ENCODE measurements around the gene SLC25A21.
"Not testable (repeated sequence)": the region's sequence is repeated elsewhere in the genome, so short reads cannot be mapped to it uniquely, and the experiment has no call there.

Gene SLC25A21

DNA sequence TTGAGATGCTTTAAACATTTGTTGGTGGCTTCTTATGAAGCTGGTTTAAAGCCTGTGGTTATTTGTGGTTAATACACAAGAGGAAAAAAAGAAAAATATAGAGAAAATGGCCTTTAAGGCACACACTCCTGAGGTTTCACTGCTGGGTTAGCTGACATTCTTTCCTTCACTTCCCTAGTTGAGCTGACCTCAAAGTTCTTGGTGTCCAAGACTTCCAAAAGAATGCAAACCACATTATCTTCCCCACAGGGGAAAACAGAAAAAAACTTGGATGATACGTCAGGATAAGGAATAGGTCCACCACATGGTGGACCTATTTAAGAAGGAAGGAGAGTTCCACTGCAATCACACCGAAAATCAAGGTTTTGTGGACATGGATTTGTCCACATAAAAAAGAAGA, 94.3 kb downstream of the SLC25A21 start:
- no peak overlapping the region for H3K9ac ChIP-seq (ENCODE audit: low read depth, low read length)
- no peaks in the 10 kb centered on the region for H3K9me3 ChIP-seq (ENCODE audit: control insufficient read depth, insufficient read depth, low read length)
- no peaks in the 10 kb centered on the region for H3K4me1 ChIP-seq (ENCODE audit: insufficient read depth, low read length)
- no peaks in the 10 kb centered on the region for H3K36me3 ChIP-seq (ENCODE audit: insufficient read depth, low read length)

DNA sequence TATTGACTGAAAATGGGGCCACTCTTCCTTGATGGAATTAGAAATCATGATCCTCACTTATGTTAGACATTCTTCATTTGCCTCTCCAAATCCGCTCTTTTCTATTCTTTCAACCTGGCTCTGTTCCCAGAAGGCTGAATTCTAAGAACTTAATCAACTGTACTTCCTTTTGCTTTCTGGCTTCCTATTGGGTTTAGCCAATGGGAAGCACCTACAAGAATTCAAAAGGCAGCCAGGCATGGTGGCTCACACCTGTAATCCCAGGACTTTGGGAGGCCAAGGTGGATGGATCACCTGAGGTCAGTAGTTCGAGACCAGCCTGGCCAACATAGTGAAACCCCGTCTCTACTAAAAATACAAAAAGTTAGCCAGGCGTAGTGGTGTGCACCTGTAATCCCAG, 98.1 kb downstream of the SLC25A21 start:
- not testable (repeated sequence) for H3K9me3 ChIP-seq (ENCODE audit: control insufficient read depth, insufficient read depth, low read length); H3K9ac ChIP-seq (ENCODE audit: low read depth, low read length); H3K4me1 ChIP-seq (ENCODE audit: insufficient read depth, low read length); H3K36me3 ChIP-seq (ENCODE audit: insufficient read depth, low read length)

DNA sequence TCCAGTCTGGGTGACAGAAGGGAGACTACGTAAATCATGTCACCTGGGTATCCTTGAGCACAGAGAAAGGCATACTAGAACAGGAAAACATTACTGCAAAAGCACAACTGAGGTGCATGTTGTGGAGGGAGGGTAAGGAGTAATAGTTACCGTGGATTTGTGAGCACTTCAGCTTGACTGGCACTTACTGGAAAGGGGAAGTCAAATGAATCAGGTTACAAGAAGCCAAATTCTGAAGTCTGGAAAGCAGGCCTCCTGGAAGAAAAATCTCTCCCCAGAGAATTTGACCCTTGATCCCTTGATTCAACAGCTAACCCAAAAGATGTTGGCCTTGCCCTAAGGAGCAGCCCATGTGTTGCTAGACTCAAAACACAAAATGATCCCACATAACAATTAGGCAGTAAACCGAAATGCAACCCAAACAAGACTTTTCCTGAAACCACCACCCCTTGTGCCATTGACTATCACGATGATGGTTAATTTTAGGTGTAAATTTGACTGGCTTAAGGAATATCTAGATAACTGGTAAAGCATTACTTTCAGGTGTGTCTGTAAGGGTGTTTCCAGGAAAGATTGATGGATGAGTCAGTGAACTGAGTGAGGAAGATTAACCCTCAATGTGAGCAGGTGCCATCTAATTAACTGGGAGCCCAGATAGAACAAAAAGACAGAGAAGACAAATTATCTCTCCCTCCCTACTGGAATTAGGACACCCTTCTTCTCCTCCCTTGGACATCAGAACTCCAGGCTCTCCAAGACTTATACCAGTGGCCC, 108.8 kb downstream of the SLC25A21 start:
- Histone ChIP-seq H3K9ac (ENCODE audit: low read depth, low read length) (no peak overlapping the region), H3K36me3 (ENCODE audit: insufficient read depth, low read length) (no peaks in the 10 kb centered on the region), H3K9me3 (ENCODE audit: control insufficient read depth, insufficient read depth, low read length) (no peaks in the 10 kb centered on the region), H3K4me1 (ENCODE audit: insufficient read depth, low read length) (no peaks in the 10 kb centered on the region; the same call in 1 of the 2 replicates)

DNA sequence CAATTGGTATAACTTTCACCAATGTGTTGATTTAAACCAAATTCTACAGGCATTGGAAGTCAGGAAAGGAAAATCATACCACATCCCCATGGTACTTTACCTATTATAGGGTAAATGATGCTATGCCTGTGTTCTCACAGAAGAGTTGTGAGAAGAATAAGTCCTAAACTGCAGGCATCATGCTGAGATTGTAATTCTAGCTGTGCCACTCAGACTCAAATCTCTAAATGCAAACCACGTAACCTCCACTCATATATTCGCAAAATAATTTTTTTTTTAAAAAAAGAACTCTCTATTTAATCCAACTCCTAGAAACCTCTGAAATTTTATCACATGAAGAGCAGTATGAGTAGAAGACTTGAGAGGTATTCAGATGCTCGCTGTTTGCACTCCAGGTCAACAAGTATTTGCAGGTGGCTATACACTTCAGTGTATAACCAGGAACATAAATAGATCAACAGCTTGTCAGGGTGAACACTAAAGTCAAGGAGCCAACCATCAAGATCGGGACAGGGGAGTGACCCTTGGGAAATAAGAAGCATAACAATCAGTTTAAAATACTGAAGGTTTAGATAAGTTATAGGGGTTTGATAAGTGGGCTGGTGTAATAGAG, 110.1 kb downstream of the SLC25A21 start:
- H3K4me1 ChIP-seq (ENCODE audit: insufficient read depth, low read length), result no peaks in the 10 kb centered on the region; the same call in 1 of the 2 replicates
- no peaks in the 10 kb centered on the region for H3K36me3 ChIP-seq (ENCODE audit: insufficient read depth, low read length)
- no peak overlapping the region for H3K9ac ChIP-seq (ENCODE audit: low read depth, low read length)
- no peaks in the 10 kb centered on the region for H3K9me3 ChIP-seq (ENCODE audit: control insufficient read depth, insufficient read depth, low read length)

DNA sequence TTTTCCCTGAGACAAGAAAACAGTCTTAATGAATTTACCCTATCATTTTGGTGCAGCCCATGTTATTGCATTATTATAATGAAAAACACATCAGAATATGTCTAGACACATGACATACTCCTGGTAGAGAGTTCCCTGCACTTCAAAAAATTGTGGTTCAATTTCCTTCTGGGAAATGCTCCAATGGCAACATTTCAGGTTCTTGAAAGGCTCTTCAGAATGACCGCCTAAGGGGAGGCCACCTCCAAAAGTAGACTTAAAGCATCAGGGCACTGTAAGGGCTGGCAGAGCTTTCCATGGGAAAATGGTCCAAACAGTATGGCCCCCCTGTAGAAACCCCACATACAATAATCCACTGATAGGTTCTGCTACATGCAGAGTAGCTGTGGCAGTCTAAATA, 110.7 kb downstream of the SLC25A21 start:
- no peaks in the 10 kb centered on the region for H3K36me3 ChIP-seq (ENCODE audit: insufficient read depth, low read length)
- no peaks in the 10 kb centered on the region; the same call in 1 of the 2 replicates for H3K4me1 ChIP-seq (ENCODE audit: insufficient read depth, low read length)
- no peak overlapping the region for H3K9ac ChIP-seq (ENCODE audit: low read depth, low read length)
- no peaks in the 10 kb centered on the region for H3K9me3 ChIP-seq (ENCODE audit: control insufficient read depth, insufficient read depth, low read length)

DNA sequence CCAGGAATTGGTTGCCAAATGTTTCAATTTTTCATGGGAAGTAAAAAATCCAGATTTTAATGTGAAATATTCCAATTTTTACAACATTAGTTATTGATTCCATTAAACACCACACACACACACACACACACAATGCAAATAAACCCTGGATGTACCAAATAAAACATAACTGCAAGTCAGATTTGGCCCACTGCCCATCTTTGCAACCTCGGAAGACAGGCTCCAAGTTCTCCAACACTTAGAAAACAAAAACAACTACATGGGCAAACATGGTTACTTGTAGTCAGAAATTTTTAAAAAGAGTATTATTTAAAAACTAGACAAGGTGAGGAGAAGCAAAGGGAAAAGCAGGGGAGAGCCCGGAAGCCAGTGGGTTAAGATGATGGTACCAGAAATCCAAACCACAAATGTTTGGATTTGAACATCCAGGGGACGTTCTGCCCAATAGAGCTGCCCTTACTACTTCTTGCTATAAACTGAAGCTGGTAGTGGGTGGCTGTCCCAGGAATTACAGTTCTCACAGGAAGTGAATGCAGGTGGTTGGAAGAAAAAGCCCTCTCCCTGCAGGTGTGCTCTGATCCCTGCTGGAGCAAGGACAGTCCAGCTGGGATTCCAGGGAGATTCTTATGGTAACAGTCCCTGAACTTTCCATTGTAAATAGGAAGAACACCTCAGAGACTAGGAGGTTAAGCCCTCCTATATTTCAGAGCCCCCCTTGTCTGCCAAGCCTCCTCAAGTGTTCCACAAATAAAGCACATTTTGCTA, 111.7 kb downstream of the SLC25A21 start:
- H3K4me1 ChIP-seq (ENCODE audit: insufficient read depth, low read length), result no peaks in the 10 kb centered on the region; the same call in 1 of the 2 replicates
- H3K9me3 ChIP-seq (ENCODE audit: control insufficient read depth, insufficient read depth, low read length), result no peaks in the 10 kb centered on the region
- H3K36me3 ChIP-seq (ENCODE audit: insufficient read depth, low read length), result no peaks in the 10 kb centered on the region
- H3K9ac ChIP-seq (ENCODE audit: low read depth, low read length), result no peak overlapping the region

DNA sequence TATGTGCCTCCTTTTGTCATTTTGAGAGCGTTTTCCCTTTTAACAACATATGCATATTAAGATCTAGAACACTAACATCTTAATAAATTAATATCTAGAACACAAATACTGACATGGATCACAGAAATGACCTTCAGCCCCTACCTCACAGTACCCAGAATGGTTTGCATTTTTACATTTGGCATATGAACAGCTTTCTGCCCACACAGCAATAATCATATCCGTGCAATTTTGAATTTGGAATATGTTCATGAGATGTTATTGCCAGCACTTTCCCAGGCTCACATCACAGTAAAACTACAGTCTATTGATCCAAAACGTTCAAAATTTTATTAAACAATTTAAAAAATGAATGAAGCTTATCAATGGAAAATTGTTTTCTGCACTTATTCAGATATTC, 114.6 kb downstream of the SLC25A21 start:
- H3K36me3 ChIP-seq (ENCODE audit: insufficient read depth, low read length), result no peaks in the 10 kb centered on the region
- no peaks in the 10 kb centered on the region; the same call in 1 of the 2 replicates for H3K4me1 ChIP-seq (ENCODE audit: insufficient read depth, low read length)
- H3K9ac ChIP-seq (ENCODE audit: low read depth, low read length), result no peak overlapping the region
- no peaks in the 10 kb centered on the region for H3K9me3 ChIP-seq (ENCODE audit: control insufficient read depth, insufficient read depth, low read length)

DNA sequence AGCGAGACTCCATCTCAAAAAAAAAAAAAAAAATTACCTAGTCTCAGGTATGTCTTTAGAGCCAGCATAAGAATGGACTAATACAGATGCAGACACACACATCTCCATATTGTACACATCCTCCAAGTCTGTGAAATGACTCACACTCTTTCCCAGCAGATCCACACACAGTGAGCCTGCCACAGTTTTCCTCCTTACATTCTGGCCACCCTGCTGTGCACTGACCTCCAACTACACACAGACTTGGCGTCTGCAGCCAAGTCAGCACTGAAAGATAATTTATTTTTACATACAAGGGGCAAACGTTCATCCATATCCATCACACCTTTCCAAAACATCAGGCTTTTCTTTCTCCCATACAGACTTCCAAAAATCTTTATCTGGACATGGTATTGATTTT, 115.9 kb downstream of the SLC25A21 start:
- H3K9me3 ChIP-seq (ENCODE audit: control insufficient read depth, insufficient read depth, low read length), result no peaks in the 10 kb centered on the region
- H3K36me3 ChIP-seq (ENCODE audit: insufficient read depth, low read length), result no peaks in the 10 kb centered on the region
- no peaks in the 10 kb centered on the region; the same call in 1 of the 2 replicates for H3K4me1 ChIP-seq (ENCODE audit: insufficient read depth, low read length)
- H3K9ac ChIP-seq (ENCODE audit: low read depth, low read length), result no peak overlapping the region

DNA sequence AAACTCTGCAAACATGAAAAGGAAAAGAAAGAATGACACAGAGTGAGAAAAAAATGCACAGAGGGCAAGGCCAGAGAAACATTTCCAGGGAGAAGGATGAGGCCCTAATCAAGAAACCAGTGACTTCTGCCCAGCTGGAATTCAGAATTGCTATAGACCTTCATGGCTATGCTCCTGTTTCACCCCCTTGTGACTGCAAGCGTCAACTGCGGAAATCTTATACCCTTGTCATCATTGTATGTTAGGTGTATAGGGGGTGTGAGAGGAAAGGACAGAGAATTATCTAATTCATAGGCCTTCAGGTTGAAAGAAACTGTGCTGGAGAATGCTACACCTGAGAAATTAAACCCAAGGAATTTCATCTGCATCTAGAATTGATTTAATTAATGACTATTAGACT, 117.5 kb downstream of the SLC25A21 start:
- Histone ChIP-seq H3K9me3 (ENCODE audit: control insufficient read depth, insufficient read depth, low read length) (no peaks in the 10 kb centered on the region), H3K4me1 (ENCODE audit: insufficient read depth, low read length) (no peaks in the 10 kb centered on the region; the same call in 1 of the 2 replicates), H3K36me3 (ENCODE audit: insufficient read depth, low read length) (no peaks in the 10 kb centered on the region), H3K9ac (ENCODE audit: low read depth, low read length) (no peak overlapping the region)

DNA sequence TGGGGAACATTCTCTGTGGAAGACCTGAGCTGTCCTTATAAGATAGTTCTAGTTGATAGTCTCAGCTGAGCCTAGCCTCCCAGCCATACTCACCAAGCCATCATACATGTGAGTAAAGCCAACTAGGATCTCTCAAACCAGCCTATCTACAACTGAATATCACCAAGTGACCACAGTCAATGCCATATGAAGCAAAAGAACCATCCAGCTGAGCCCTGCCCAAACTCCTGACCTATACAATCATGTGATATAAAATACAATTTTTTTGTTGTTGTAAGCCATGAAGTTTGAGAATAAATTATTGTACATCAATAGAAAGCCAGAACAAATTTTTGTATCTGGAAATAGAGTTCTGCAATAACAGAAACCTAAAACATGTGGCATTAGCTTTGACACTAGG, 118.3 kb downstream of the SLC25A21 start:
- Histone ChIP-seq H3K36me3 (ENCODE audit: insufficient read depth, low read length) (no peaks in the 10 kb centered on the region), H3K9ac (ENCODE audit: low read depth, low read length) (no peak overlapping the region), H3K4me1 (ENCODE audit: insufficient read depth, low read length) (no peaks in the 10 kb centered on the region), H3K9me3 (ENCODE audit: control insufficient read depth, insufficient read depth, low read length) (no peaks in the 10 kb centered on the region)

DNA sequence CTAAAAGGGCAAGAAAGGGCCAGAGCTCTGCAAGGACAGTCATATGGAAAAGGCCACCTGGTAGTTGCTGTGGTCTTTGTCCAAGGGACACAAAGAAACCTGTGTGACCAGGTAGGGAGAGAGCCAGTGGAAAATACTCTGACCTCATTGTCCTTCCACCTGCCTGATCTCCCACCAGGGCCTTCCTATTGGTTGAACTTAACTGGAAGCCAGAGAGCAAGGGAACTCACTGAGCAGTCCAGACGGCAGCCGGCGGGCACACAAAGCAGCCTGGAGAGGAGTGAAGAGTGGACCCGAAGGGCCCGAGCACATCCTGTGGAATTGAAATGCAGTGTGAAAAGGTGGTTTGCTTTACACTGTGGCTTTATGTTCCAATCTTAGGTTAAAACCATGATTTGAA, 120.7 kb downstream of the SLC25A21 start:
- H3K36me3 ChIP-seq (ENCODE audit: insufficient read depth, low read length), result no peaks in the 10 kb centered on the region
- no peak overlapping the region for H3K9ac ChIP-seq (ENCODE audit: low read depth, low read length)
- H3K4me1 ChIP-seq (ENCODE audit: insufficient read depth, low read length), result no peaks in the 10 kb centered on the region
- H3K9me3 ChIP-seq (ENCODE audit: control insufficient read depth, insufficient read depth, low read length), result no peaks in the 10 kb centered on the region

DNA sequence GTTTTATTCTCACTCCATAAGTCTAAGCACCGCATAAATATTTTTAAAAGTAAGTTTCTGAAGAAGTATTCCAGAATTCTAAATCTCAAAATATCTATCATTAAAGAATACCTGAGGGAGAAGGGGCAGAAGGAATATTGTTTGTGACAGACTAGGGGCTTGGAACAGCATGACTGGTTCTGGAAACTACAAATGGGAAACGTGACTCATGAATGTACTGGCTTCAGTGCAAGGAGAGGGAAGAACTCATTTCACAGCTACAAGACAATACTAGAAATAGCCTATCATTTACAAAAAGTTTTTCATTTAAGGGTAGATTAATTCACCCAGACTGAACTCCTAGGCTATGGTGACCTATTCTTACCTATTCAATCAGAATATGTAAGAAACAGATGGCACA, 121.3 kb downstream of the SLC25A21 start:
- Histone ChIP-seq H3K9me3 (ENCODE audit: control insufficient read depth, insufficient read depth, low read length) (no peaks in the 10 kb centered on the region), H3K36me3 (ENCODE audit: insufficient read depth, low read length) (no peaks in the 10 kb centered on the region), H3K9ac (ENCODE audit: low read depth, low read length) (no peak overlapping the region), H3K4me1 (ENCODE audit: insufficient read depth, low read length) (no peaks in the 10 kb centered on the region)

DNA sequence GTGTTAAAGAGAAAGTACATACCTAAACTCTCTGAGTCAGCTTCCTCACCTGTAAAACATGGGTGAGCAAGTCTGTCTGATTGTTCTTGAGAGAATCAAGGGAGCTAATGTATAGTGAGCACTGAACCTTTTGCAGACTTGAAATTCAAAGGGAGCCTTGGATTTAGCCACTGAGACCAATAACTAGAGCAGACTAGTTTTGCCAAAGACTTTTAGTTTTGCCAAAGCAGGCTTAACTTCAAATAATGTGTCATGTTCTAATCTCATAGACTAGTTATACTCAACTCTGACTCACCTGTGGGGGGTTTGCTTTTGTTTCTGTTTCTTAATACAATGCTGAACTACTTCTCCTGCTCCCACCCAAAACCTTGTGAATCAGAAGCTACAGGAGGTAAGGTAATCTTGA, 123.7 kb downstream of the SLC25A21 start:
- H3K36me3 ChIP-seq (ENCODE audit: insufficient read depth, low read length), result no peaks in the 10 kb centered on the region
- H3K4me1 ChIP-seq (ENCODE audit: insufficient read depth, low read length), result no peaks in the 10 kb centered on the region
- H3K9me3 ChIP-seq (ENCODE audit: control insufficient read depth, insufficient read depth, low read length), result no peaks in the 10 kb centered on the region
- no peak overlapping the region for H3K9ac ChIP-seq (ENCODE audit: low read depth, low read length)

DNA sequence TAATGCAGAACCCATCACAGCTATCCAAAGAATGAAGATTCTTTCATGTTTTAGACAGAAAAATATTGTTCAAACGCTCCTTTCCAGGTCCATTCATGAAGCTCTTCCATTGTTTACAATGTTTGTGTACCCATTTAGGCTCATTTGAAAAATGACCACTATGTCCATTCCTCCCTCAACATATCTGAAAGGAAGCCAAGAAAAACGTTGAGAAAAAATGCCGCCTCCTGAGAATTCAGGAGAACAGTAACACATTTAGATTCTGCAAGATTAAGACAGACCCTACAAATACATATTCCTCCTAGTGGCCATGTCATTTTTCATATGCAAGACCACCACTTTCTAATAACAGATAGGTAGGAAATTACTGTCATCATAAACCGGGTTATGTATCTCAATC, 124.4 kb downstream of the SLC25A21 start:
- H3K36me3 ChIP-seq (ENCODE audit: insufficient read depth, low read length), result no peaks in the 10 kb centered on the region
- H3K9ac ChIP-seq (ENCODE audit: low read depth, low read length), result no peak overlapping the region
- no peaks in the 10 kb centered on the region for H3K9me3 ChIP-seq (ENCODE audit: control insufficient read depth, insufficient read depth, low read length)
- no peaks in the 10 kb centered on the region for H3K4me1 ChIP-seq (ENCODE audit: insufficient read depth, low read length)

DNA sequence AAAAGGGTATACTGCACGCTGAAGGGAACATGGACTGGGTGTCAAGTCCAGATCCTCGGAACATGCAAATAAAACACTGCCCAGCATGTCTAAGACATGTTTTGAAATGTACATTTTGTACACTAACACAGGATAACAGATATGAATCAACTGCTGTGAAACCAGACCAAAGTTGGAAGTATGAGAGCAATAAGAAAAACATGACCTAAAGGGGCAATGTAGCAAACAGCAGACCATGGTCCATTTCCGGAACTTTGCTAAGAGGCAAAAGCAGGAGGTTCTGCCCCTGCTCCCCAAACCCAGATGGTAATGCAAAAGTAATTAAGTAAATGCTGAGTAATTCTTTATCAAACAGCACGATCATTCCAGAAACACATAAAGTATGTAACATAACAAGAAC, 125.2 kb downstream of the SLC25A21 start:
- H3K36me3 ChIP-seq (ENCODE audit: insufficient read depth, low read length), result no peaks in the 10 kb centered on the region
- no peaks in the 10 kb centered on the region for H3K4me1 ChIP-seq (ENCODE audit: insufficient read depth, low read length)
- no peaks in the 10 kb centered on the region for H3K9me3 ChIP-seq (ENCODE audit: control insufficient read depth, insufficient read depth, low read length)
- H3K9ac ChIP-seq (ENCODE audit: low read depth, low read length), result no peak overlapping the region

All from ES-I3 (cell line).